ENCODE measurements around the gene SMS.

Gene SMS

GRCh38 chrX:21989384-21989783, 48.9 kb downstream of the SMS start:
- H3K9me3 ChIP-seq (ENCODE audit: control insufficient read depth, insufficient read depth, low read length), result no peaks in the 10 kb centered on the region
- H3F3A ChIP-seq (ENCODE audit: control insufficient read depth, insufficient read depth), result no peaks in the 10 kb centered on the region
- peaks cover 34% of the 10 kb centered on the region for H3K36me3 ChIP-seq (ENCODE audit: control insufficient read depth, low read length)
- no peak overlapping the region for H3K27ac ChIP-seq (ENCODE audit: low read depth, low read length)
- no peaks in the 10 kb centered on the region for H3K9me2 ChIP-seq (replicated peaks; ENCODE audit: control insufficient read depth, low read length)
- no peaks in the 10 kb centered on the region for H3K4me1 ChIP-seq (ENCODE audit: control insufficient read depth, low read length)
- H3K79me2 ChIP-seq (ENCODE audit: control insufficient read depth, low read length), result no peaks in the 10 kb centered on the region
- no peaks in the 10 kb centered on the region for H3K27me3 ChIP-seq (ENCODE audit: control insufficient read depth, low read length)
- H3K4me2 ChIP-seq (ENCODE audit: low read length), result no peak overlapping the region
- no peaks in the 10 kb centered on the region for H4K20me1 ChIP-seq (ENCODE audit: control insufficient read depth, insufficient read depth, low read depth, low read length)
- no peak overlapping the region for H3K4me3 ChIP-seq (ENCODE audit: low read length)
- TF ChIP-seq EZH2phosphoT487 (IDR thresholded peaks at IDR 0.05; ENCODE audit: borderline replicate concordance, low read length) (no peak), CTCF (IDR thresholded peaks at IDR 0.05; ENCODE audit: low read depth, low read length, poor library complexity, severe bottlenecking) (no peak)

DNA sequence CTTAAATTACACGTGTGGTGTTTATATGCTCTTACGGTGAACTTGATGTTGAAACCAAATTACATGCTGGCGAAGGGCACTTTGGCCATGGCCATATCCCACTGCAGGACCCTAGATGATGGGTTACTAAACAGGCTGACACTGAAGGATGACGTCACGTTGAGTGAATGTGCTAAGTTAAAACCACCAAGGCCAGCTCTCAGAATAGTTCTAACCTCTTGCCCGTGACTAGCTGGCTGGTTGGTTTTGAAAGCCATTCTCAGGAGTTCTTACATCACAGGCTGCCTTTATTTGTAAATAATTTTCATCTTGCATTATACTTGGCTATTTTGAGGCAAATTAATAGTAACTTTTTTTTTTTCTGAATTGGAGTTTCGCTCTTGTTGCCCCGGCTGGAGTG, 50.3 kb downstream of the SMS start:
- H3K36me3 ChIP-seq (ENCODE audit: control insufficient read depth, low read length), result peaks cover 26% of the 10 kb centered on the region
- no peak for TF ChIP-seq CTCF (IDR thresholded peaks at IDR 0.05; ENCODE audit: low read depth, low read length, poor library complexity, severe bottlenecking)
- TF ChIP-seq EZH2phosphoT487 (IDR thresholded peaks at IDR 0.05; ENCODE audit: borderline replicate concordance, low read length), result no peak
- H4K20me1 ChIP-seq (ENCODE audit: control insufficient read depth, insufficient read depth, low read depth, low read length), result no peaks in the 10 kb centered on the region
- H3K79me2 ChIP-seq (ENCODE audit: control insufficient read depth, low read length), result no peaks in the 10 kb centered on the region
- no peaks in the 10 kb centered on the region for H3F3A ChIP-seq (ENCODE audit: control insufficient read depth, insufficient read depth)
- H3K4me1 ChIP-seq (ENCODE audit: control insufficient read depth, low read length), result no peaks in the 10 kb centered on the region
- no peak overlapping the region for H3K27ac ChIP-seq (ENCODE audit: low read depth, low read length)
- no peaks in the 10 kb centered on the region for H3K9me2 ChIP-seq (replicated peaks; ENCODE audit: control insufficient read depth, low read length)
- no peaks in the 10 kb centered on the region for H3K27me3 ChIP-seq (ENCODE audit: control insufficient read depth, low read length)
- H3K4me3 ChIP-seq (ENCODE audit: low read length), result no peak overlapping the region
- no peaks in the 10 kb centered on the region for H3K9me3 ChIP-seq (ENCODE audit: control insufficient read depth, insufficient read depth, low read length)
- H3K4me2 ChIP-seq (ENCODE audit: low read length), result no peak overlapping the region

DNA sequence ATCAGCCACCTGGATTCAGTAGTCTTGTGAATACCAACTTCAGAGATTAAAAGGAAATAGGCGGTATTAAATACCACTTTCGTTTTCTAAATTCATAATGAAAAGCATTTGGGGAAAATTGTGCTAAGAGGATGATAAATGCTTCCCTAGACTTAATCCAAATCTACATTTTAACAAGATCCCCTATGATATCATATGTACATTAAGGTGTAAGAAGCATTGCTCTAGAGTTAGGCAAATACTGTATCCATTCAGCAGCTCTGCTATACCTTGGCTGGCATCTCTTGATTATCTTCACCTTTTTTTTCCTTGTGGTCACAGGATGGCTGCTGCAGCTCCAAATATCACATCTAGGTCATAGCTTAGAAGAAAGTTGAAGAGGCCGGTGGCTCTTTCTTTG, 51.0 kb downstream of the SMS start:
- Histone ChIP-seq H3K36me3 (ENCODE audit: control insufficient read depth, low read length) (peaks cover 23% of the 10 kb centered on the region), H3K4me3 (ENCODE audit: low read length) (no peak overlapping the region), H3F3A (ENCODE audit: control insufficient read depth, insufficient read depth) (no peaks in the 10 kb centered on the region), H3K9me3 (ENCODE audit: control insufficient read depth, insufficient read depth, low read length) (no peaks in the 10 kb centered on the region), H3K27ac (ENCODE audit: low read depth, low read length) (no peak overlapping the region), H3K27me3 (ENCODE audit: control insufficient read depth, low read length) (no peaks in the 10 kb centered on the region), H4K20me1 (ENCODE audit: control insufficient read depth, insufficient read depth, low read depth, low read length) (no peaks in the 10 kb centered on the region), H3K4me2 (ENCODE audit: low read length) (no peak overlapping the region), H3K9me2 (replicated peaks; ENCODE audit: control insufficient read depth, low read length) (no peaks in the 10 kb centered on the region), H3K4me1 (ENCODE audit: control insufficient read depth, low read length) (no peaks in the 10 kb centered on the region), H3K79me2 (ENCODE audit: control insufficient read depth, low read length) (no peaks in the 10 kb centered on the region)
- no peak for TF ChIP-seq CTCF (IDR thresholded peaks at IDR 0.05; ENCODE audit: low read depth, low read length, poor library complexity, severe bottlenecking)
- TF ChIP-seq EZH2phosphoT487 (IDR thresholded peaks at IDR 0.05; ENCODE audit: borderline replicate concordance, low read length), result no peak

DNA sequence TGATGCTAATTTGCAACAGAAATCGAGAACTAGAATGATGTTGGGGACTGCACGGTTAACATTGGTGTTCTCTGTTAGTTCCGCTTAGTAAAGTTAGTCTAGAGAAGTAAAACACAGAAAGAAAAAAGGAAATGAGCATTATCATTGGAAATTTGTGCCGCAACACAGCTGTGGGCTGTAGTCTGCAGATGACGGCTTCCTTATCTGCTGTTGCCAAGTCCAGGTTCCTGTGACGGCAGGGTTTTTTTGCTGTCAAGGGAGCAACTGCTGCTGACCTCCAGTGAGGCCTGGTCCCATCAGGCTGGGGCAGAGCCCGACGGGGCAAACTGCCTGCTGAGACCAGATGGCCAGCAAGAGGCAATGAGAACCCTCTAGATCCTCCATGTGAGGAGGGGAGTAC, 52.8 kb downstream of the SMS start:
- no peak overlapping the region for H3K27ac ChIP-seq (ENCODE audit: low read depth, low read length)
- no peak overlapping the region for H3K4me3 ChIP-seq (ENCODE audit: low read length)
- no peaks in the 10 kb centered on the region for H3K9me2 ChIP-seq (replicated peaks; ENCODE audit: control insufficient read depth, low read length)
- H3K9me3 ChIP-seq (ENCODE audit: control insufficient read depth, insufficient read depth, low read length), result no peaks in the 10 kb centered on the region
- H3K27me3 ChIP-seq (ENCODE audit: control insufficient read depth, low read length), result no peaks in the 10 kb centered on the region
- no peaks in the 10 kb centered on the region for H3F3A ChIP-seq (ENCODE audit: control insufficient read depth, insufficient read depth)
- TF ChIP-seq EZH2phosphoT487 (IDR thresholded peaks at IDR 0.05; ENCODE audit: borderline replicate concordance, low read length) (no peak), CTCF (IDR thresholded peaks at IDR 0.05; ENCODE audit: low read depth, low read length, poor library complexity, severe bottlenecking) (no peak)
- H3K4me2 ChIP-seq (ENCODE audit: low read length), result no peak overlapping the region
- H4K20me1 ChIP-seq (ENCODE audit: control insufficient read depth, insufficient read depth, low read depth, low read length), result no peaks in the 10 kb centered on the region
- no peaks in the 10 kb centered on the region for H3K79me2 ChIP-seq (ENCODE audit: control insufficient read depth, low read length)
- peaks cover 9% of the 10 kb centered on the region for H3K36me3 ChIP-seq (ENCODE audit: control insufficient read depth, low read length)
- no peaks in the 10 kb centered on the region for H3K4me1 ChIP-seq (ENCODE audit: control insufficient read depth, low read length)

Measured in DOHH2 (cell line).